Effector CD4-positive, alpha-beta T cell (primary cell): Measurements from ENCODE around the gene OR2V2.

ENCODE experiments used
- DNase-seq: peaks from one replicate; pipeline ENCODE4 v3.0.0-alpha.2; 2020

OR2V2 gene

GRCh38 chr5:181149806-181150733 lies 2.7 kb downstream of the OR2V2 start:
- DNase-seq: no peak

GRCh38 chr5:181151146-181151545 lies 3.8 kb downstream of the OR2V2 start:
- DNase-seq: no peak

GRCh38 chr5:181152406-181152805 lies 5.0 kb downstream of the OR2V2 start:
- DNase-seq: no peak

GRCh38 chr5:181153814-181154213 lies 6.4 kb downstream of the OR2V2 start:
- DNase-seq: no peak

GRCh38 chr5:181156758-181157157 lies 9.4 kb downstream of the OR2V2 start:
- DNase-seq: no peak

GRCh38 chr5:181158869-181159268 lies 11.5 kb downstream of the OR2V2 start:
- no peak for DNase-seq

- DNase-seq: peak; percentile 93
Observed at GRCh38 chr5:181159286-181160151, 12.1 kb downstream of the OR2V2 start.

GRCh38 chr5:181160152-181160754 lies 12.9 kb downstream of the OR2V2 start:
- peak; percentile 76 for DNase-seq

- DNase-seq: peak; percentile 42
Observed at GRCh38 chr5:181160755-181161533, 13.6 kb downstream of the OR2V2 start.

GRCh38 chr5:181161534-181162175 lies 14.3 kb downstream of the OR2V2 start:
- no peak for DNase-seq

GRCh38 chr5:181163487-181164075 lies 16.2 kb downstream of the OR2V2 start:
- no peak for DNase-seq

GRCh38 chr5:181164076-181164952 lies 16.9 kb downstream of the OR2V2 start:
- no peak for DNase-seq

- DNase-seq: no peak
Observed at GRCh38 chr5:181166812-181167733, 19.7 kb downstream of the OR2V2 start.

- no peak for DNase-seq
Observed at GRCh38 chr5:181167814-181168488, 20.6 kb downstream of the OR2V2 start.

GRCh38 chr5:181168595-181169118 lies 21.3 kb downstream of the OR2V2 start:
- no peak for DNase-seq

- peak; percentile 56 for DNase-seq
Observed at GRCh38 chr5:181169459-181170236, 22.3 kb downstream of the OR2V2 start.

- no peak for DNase-seq
Observed at GRCh38 chr5:181170237-181170825, 22.9 kb downstream of the OR2V2 start.
